Psoas muscle (tissue), 8 donors: ENCODE results near the gene PLEKHA1. TPM values are rescaled to one million over a fixed set of nuclear protein-coding genes. Genes with fewer than 3 reads are reported as not detected.

Experiments
- ATAC-seq, 4 donors: fragments of 200-7000 bp; cut with Tn5 transposase; one replicate each; pipeline ENCODE4 v1.9.1; 2020; ENCODE audit warnings: moderate library complexity in 3 of 4, mild to moderate bottlenecking in 2 of 4
- DNase-seq, 2 donors: peaks; one replicate each; pipeline ENCODE4 v3.0.0-alpha.2; 2020
- H3K27ac ChIP-seq: fragments of 200-600 bp; one replicate; pipeline ENCODE4 v1.8.0; 2022
- H3K27me3 ChIP-seq, 3 donors: fragments of 200-600 bp in 1 of 3; one replicate each; pipeline versions ENCODE4 v1.6.1 to v1.8.0; 2013 to 2022; ENCODE audit warnings: low read length in 2 of 3, mild to moderate bottlenecking in 2 of 3, moderate library complexity in 1 of 3; ENCODE audit not compliant: insufficient read depth in 3 of 3
- H3K36me3 ChIP-seq, 2 donors: fragments of 200-600 bp in 1 of 2; one replicate each; pipeline versions ENCODE4 v1.6.1 to v1.8.0; 2013 to 2022; ENCODE audit warnings: low read depth in 1 of 2, mild to moderate bottlenecking in 1 of 2, moderate library complexity in 1 of 2; ENCODE audit not compliant: insufficient read depth in 1 of 2
- H3K4me1 ChIP-seq: fragments of 200-600 bp; one replicate; pipeline ENCODE4 v1.8.0; 2022
- H3K4me3 ChIP-seq: fragments of 200-600 bp; one replicate; pipeline ENCODE4 v1.8.0; 2022; ENCODE audit warnings: mild to moderate bottlenecking
- H3K9me3 ChIP-seq: fragments of 200-600 bp; one replicate; pipeline ENCODE4 v1.8.0; 2022
- CTCF ChIP-seq: fragments of 200-600 bp; IDR thresholded peaks from one replicate; pipeline ENCODE4 v1.8.0; 2022; ENCODE audit warnings: antibody characterized with exemption
- WGBS, 3 donors: extraction: QIAGEN DNeasy Blood & Tissue Kit; methylation state at CpG; one replicate each; pipeline versions ENCODE4 v1.1.6 to v1.1.7; 2013; 5-methylcytosine and 5-hydroxymethylcytosine counted together
- intact Hi-C, 2 donors: fragments of 100-400 bp; cut with DNase I; formaldehyde crosslinking; loops; one replicate each; pipeline versions ENCODE4 v1.11.0 to v1.14.2; 2022
- polyA plus RNA-seq, 3 donors: library from polyadenylated mRNA; stranded (reverse); fragments of 200-250 nt; gene quantifications; one replicate each; pipeline ENCODE4 v1.2.3, GENCODE V29; 2013
- total RNA-seq, 4 donors: library from RNA; stranded (reverse); fragmentation: NEBNext Ultra II Directional in 2 of 4; extraction: Animal tissue kit (Norgen Biotek cat#: 25700) in 2 of 4; gene quantifications; one replicate each; pipeline versions ENCODE4 v1.2.1 to v1.2.4, GENCODE V29; 2021 to 2023
- donor health status: healthy with polysubstance abuse.
- donor health status: DM: no; HTN: no; CAD: no; lungs with moderate emphysema.
- donor health status: Bipolar disorder and iron deficiency.
- donor health status: healthy.
- donor health status: DM: yes; HTN: yes; CAD: no.
- donor health status: DM: no; HTN: no; CAD: no.
- donor health status: DM: no; HTN: no; CAD: no.
- donor health status: DM: yes; HTN: yes; CAD: no.

PLEKHA1 gene
- total and polyA plus RNA-seq, 7 donors, result 29.5 to 75.3 (median 53.1) TPM

- intact Hi-C loops, result no loop called here
- no peak for TF ChIP-seq CTCF
- DNase-seq (no peak), ATAC-seq (no peak)
- Histone ChIP-seq H3K27me3 (no peaks in the 10 kb centered on the region), H3K36me3 (no peaks in the 10 kb centered on the region), H3K27ac (no peak overlapping the region), H3K4me1 (peaks cover 7% of the 10 kb centered on the region), H3K9me3 (no peaks in the 10 kb centered on the region), H3K4me3 (no peak overlapping the region)
- 94 to 99% (median 97%) methylated on average over 10 of the region's 10 CpGs for WGBS, 3 donors
These were observed 105.8 kb downstream of the PLEKHA1 start for GRCh38 chr10:122480146-122480833.

DNA sequence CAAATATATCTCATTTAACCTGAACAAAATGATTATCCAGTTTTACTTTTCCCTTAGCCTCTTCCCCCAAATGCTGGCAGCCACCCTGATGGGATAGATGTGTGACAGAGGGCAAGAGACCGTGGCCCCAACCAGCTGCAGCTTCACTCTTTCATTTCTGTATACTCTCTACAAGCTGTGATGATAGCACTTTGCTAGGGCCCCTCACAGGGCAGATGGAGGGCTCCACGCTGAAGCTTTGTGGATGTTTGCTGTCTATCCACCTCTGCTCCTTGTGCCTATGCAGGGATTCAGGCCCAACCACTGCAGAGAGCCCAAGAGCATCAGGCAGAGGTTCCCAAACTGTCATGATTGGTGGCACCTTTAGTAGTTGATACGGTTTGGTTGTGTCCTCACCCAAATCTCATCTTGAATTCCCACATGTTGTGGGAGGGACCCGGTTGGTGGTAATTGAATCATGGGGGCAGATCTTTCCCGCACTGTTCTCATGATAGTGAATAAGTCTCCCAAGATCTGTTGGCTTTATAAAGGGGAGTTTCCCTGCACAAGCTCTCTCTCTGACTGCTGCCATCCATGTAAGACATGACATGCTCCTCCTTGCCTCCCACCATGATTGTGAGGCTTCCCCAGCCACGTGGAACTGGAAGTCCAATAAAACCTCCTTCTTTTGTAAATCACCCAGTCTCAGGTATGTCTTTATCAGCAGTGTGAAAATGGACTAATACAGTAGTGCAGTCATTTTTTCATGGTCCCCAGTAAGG, 107.0 kb downstream of the PLEKHA1 start:
- ATAC-seq (no peak), DNase-seq (no peak)
- 87 to 92% (median 88%) methylated on average over 6 of the region's 6 CpGs for WGBS, 3 donors
- Histone ChIP-seq H3K27ac (no peak overlapping the region), H3K36me3 (no peaks in the 10 kb centered on the region), H3K4me1 (peaks cover 5% of the 10 kb centered on the region), H3K4me3 (no peak overlapping the region), H3K9me3 (no peaks in the 10 kb centered on the region), H3K27me3 (no peaks in the 10 kb centered on the region)
- intact Hi-C loops, result no loop called here
- no peak for TF ChIP-seq CTCF

Other genes starting within 250 kb of the PLEKHA1 start
- gene BTBD16, start 103.4 kb upstream of the PLEKHA1 start, total RNA-seq, result under 1 TPM in 2 of 4 donors, not detected in 2; 0.32 to 0.58 TPM
- under 1 TPM in 1 of 3 donors, not detected in 2; 0.14 TPM for gene BTBD16, start 103.4 kb upstream of the PLEKHA1 start, polyA plus RNA-seq
- not detected for gene ARMS2, start 79.9 kb downstream of the PLEKHA1 start, total RNA-seq
- gene ARMS2, start 79.9 kb downstream of the PLEKHA1 start, polyA plus RNA-seq, result under 1 TPM in 1 of 3 donors, not detected in 2; 0.47 TPM
- gene HTRA1, start 86.8 kb downstream of the PLEKHA1 start, total RNA-seq, result 10 to 100 TPM; 11.6 to 30.8 (median 13.2) TPM
- gene HTRA1, start 86.8 kb downstream of the PLEKHA1 start, polyA plus RNA-seq, result 10 to 100 TPM; 11.4 to 18.7 (median 11.5) TPM
- gene DMBT1, start 186.0 kb downstream of the PLEKHA1 start, total RNA-seq, result under 1 TPM; 0.07 to 0.43 (median 0.28) TPM
- under 1 TPM; 0.03 to 0.25 (median 0.04) TPM for gene DMBT1, start 186.0 kb downstream of the PLEKHA1 start, polyA plus RNA-seq